GM12878 (cell line): ENCODE data around the gene FKBP3. TPM values are rescaled to one million over a fixed set of nuclear protein-coding genes. Genes with fewer than 3 reads are reported as not detected.
A peak's percentile ranks its signal among the peaks of the same experiment; 100 is the strongest.

Experiments
- ATF7 ChIP-seq: fragments of 450-650 bp; IDR thresholded peaks from 2 replicates; pipeline ENCODE4 v1.6.1; 2016; ENCODE audit warnings: low read depth, mild to moderate bottlenecking
- ESRRA ChIP-seq: IDR thresholded peaks from 2 replicates; pipeline ENCODE4 v1.6.1; 2012; ENCODE audit warnings: mild to moderate bottlenecking, low read length, improper control_type of control experiment
- EZH2 ChIP-seq: IDR thresholded peaks from 2 replicates; pipeline ENCODE4 v1.6.1; 2012; ENCODE audit warnings: low read depth, mild to moderate bottlenecking, control low read depth, inconsistent platforms, low read length, borderline replicate concordance; ENCODE audit not compliant: control insufficient read depth
- FOS ChIP-seq: IDR thresholded peaks from 3 replicates; pipeline ENCODE4 v1.6.1; 2011; ENCODE audit warnings: borderline replicate concordance; ENCODE audit not compliant: insufficient read length; ENCODE audit errors: extremely low read depth
- GABPA ChIP-seq: IDR thresholded peaks from 2 replicates; pipeline ENCODE4 v1.6.1; 2014; ENCODE audit warnings: antibody characterized with exemption, low read depth, mild to moderate bottlenecking, inconsistent platforms
- IKZF1 ChIP-seq: fragments of 450-650 bp; conservative IDR thresholded peaks from 2 replicates; pipeline ENCODE4 v1.6.1; 2017; ENCODE audit warnings: antibody characterized with exemption, mild to moderate bottlenecking
- JUNB ChIP-seq: IDR thresholded peaks from 2 replicates; pipeline ENCODE4 v1.6.1; 2016; ENCODE audit warnings: antibody characterized with exemption, mild to moderate bottlenecking
- KDM1A ChIP-seq: fragments of 200-600 bp; sonication (generic); IDR thresholded peaks from 2 replicates; pipeline ENCODE4 v1.6.1; 2016; ENCODE audit warnings: borderline replicate concordance
- MTA2 ChIP-seq: fragments of 450-650 bp; IDR thresholded peaks from 2 replicates; pipeline ENCODE4 v1.6.1; 2016; ENCODE audit warnings: low read depth, mild to moderate bottlenecking, moderate library complexity
- NFXL1 ChIP-seq: fragments of 450-650 bp; IDR thresholded peaks from 2 replicates; pipeline ENCODE4 v1.6.1; 2017; ENCODE audit warnings: antibody characterized with exemption, mild to moderate bottlenecking, borderline replicate concordance
- POLR2AphosphoS5 ChIP-seq: IDR thresholded peaks from 2 replicates; pipeline ENCODE4 v1.6.1; 2011; ENCODE audit warnings: mild to moderate bottlenecking, low read length, inconsistent platforms
- RAD21 ChIP-seq: IDR thresholded peaks from 2 replicates; pipeline ENCODE4 v1.6.1; 2011; ENCODE audit warnings: mild to moderate bottlenecking, low read depth, low read length, moderate library complexity; ENCODE audit not compliant: insufficient read depth
- RBBP5 ChIP-seq: fragments of 200-600 bp; sonication (generic); conservative IDR thresholded peaks from 2 replicates; pipeline ENCODE4 v1.6.1; 2016
- RUNX3 ChIP-seq: IDR thresholded peaks from 2 replicates; pipeline ENCODE4 v1.6.1; 2012; ENCODE audit warnings: low read length, inconsistent platforms
- SMC3 ChIP-seq: IDR thresholded peaks from 2 replicates; pipeline ENCODE4 v1.6.1; 2011; ENCODE audit warnings: low read length, improper control_type of control experiment, borderline replicate concordance
- SP1 ChIP-seq: IDR thresholded peaks from one replicate; pipeline ENCODE4 v1.6.1; 2011; ENCODE audit warnings: low read depth, low read length
- ZNF207 ChIP-seq: fragments of 450-650 bp; IDR thresholded peaks from 2 replicates; pipeline ENCODE4 v1.6.1; 2014; ENCODE audit warnings: antibody characterized with exemption, mild to moderate bottlenecking, borderline replicate concordance
- polyA plus RNA-seq, 11 experiments: library from polyadenylated mRNA; depleted of rRNA in 4 of 11; unstranded in 6 of 11; stranded (reverse) in 5 of 11; fragments of >200 nt; fragmentation: Nextera tagmentation in 4 of 11; fragmentation: Illumina TruSeq in 1 of 11; extraction: Ambion mirVana in 4 of 11; extraction: Trizol in 1 of 11; gene quantifications; 1 replicate in 1 of 11; 2 replicates in 10 of 11; pipeline versions ENCODE4 v1.2.1 to v1.2.3, GENCODE V29; 2011 to 2016; ENCODE audit warnings: inconsistent platforms in 2 of 11, missing spikeins in 2 of 11, low read depth in 1 of 11
- total RNA-seq, 4 experiments: library from RNA; depleted of rRNA in 3 of 4; stranded (reverse); fragments of >200 nt in 3 of 4; fragmentation: Illumina TruSeq in 1 of 4; extraction: Trizol in 1 of 4; gene quantifications; 2 replicates each; pipeline versions ENCODE4 v1.2.1 to v1.2.3, GENCODE V29; 2013 to 2021
- TF ChIP-seq, protein P1 (sequence below): fragments of 450-650 bp; IDR thresholded peaks from 2 replicates; pipeline ENCODE4 v1.6.1; 2016; ENCODE audit warnings: mild to moderate bottlenecking
- TF ChIP-seq, protein P2 (sequence below): IDR thresholded peaks from 2 replicates; pipeline ENCODE4 v1.6.1; 2011; ENCODE audit warnings: low read depth, low read length, improper control_type of control experiment, borderline replicate concordance
- TF ChIP-seq, protein P3 (sequence below): fragments of 450-650 bp; conservative IDR thresholded peaks from 2 replicates; pipeline ENCODE4 v1.6.1; 2017; ENCODE audit warnings: mild to moderate bottlenecking, moderate library complexity

The FKBP3 gene
- total and polyA plus RNA-seq, 10 of the 15 experiments (the other 5 are each of a cell fraction or from before 2014, with no cell fraction given), result 67.2 to 218 (median 129) TPM

DNA sequence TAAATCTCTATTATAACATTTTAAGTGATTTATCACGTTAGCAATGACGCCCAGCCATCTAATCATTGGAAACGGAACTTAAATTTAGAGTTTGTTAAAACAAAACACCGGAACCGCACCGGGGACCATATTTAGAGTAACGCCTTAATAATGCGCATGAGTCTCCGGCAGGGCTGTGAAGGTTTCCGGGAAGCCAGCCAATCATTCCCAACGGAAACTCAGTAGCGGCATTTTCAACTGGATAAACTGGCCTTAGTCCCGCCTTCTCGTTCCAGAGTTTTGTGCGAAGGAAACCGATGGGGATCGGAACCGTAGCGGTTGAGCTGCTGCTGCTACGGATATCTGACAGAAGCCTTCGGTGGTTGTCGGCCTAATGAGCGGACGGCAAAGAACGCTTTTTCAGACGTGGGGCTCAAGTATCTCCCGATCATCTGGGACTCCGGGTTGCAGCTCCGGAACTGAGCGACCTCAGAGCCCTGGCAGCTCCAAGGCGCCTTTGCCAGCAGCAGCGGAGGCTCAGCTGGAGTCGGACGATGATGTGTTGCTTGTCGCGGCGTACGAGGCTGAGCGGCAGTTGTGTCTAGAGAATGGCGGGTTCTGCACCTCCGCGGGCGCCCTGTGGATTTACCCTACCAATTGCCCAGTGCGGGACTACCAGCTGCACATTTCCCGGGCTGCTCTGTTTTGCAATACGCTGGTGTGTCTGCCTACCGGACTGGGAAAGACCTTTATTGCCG is 1.5 kb upstream of the FKBP3 start, which contains the start of gene FANCM (continued):
- TF ChIP-seq ESRRA (no peak), RBBP5 (no peak), NFXL1 (no peak), KDM1A (no peak), GABPA (peak; percentile 99), FOS (peak; percentile 50), IKZF1 (peak; percentile 49; the same call in 1 of the 2 replicates), RUNX3 (peak; percentile 64), ZNF207 (no peak), SMC3 (no peak), RAD21 (no peak), SP1 (peak; percentile 88), EZH2 (no peak), ATF7 (peak; percentile 68), JUNB (no peak), MTA2 (no peak), POLR2AphosphoS5 (peak; percentile 77)
- TF ChIP-seq, protein P1, sequence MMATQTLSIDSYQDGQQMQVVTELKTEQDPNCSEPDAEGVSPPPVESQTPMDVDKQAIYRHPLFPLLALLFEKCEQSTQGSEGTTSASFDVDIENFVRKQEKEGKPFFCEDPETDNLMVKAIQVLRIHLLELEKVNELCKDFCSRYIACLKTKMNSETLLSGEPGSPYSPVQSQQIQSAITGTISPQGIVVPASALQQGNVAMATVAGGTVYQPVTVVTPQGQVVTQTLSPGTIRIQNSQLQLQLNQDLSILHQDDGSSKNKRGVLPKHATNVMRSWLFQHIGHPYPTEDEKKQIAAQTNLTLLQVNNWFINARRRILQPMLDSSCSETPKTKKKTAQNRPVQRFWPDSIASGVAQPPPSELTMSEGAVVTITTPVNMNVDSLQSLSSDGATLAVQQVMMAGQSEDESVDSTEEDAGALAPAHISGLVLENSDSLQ, result peak; percentile 84
- TF ChIP-seq, protein P2, sequence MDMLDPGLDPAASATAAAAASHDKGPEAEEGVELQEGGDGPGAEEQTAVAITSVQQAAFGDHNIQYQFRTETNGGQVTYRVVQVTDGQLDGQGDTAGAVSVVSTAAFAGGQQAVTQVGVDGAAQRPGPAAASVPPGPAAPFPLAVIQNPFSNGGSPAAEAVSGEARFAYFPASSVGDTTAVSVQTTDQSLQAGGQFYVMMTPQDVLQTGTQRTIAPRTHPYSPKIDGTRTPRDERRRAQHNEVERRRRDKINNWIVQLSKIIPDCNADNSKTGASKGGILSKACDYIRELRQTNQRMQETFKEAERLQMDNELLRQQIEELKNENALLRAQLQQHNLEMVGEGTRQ, result no peak
- TF ChIP-seq, protein P3, sequence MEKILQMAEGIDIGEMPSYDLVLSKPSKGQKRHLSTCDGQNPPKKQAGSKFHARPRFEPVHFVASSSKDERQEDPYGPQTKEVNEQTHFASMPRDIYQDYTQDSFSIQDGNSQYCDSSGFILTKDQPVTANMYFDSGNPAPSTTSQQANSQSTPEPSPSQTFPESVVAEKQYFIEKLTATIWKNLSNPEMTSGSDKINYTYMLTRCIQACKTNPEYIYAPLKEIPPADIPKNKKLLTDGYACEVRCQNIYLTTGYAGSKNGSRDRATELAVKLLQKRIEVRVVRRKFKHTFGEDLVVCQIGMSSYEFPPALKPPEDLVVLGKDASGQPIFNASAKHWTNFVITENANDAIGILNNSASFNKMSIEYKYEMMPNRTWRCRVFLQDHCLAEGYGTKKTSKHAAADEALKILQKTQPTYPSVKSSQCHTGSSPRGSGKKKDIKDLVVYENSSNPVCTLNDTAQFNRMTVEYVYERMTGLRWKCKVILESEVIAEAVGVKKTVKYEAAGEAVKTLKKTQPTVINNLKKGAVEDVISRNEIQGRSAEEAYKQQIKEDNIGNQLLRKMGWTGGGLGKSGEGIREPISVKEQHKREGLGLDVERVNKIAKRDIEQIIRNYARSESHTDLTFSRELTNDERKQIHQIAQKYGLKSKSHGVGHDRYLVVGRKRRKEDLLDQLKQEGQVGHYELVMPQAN, result peak; percentile 100
